Panc1 (cell line): ENCODE results near the gene TRAM2. TPM values are rescaled to one million over a fixed set of nuclear protein-coding genes. Genes with fewer than 3 reads are reported as not detected.

Experiments used
- ATAC-seq: fragments of 200-7000 bp; cut with Tn5 transposase; 2 replicates; pipeline ENCODE4 v1.9.1; 2020; ENCODE audit warnings: mild to moderate bottlenecking, moderate library complexity
- BruUV-seq: library from RNA; stranded (reverse); fragments of 400-500 nt; replicated peaks from 2 replicates; lab custom pipeline; 2021; lab: Mats Ljungman, UMichigan
- CTCF ChIA-PET: fragments of 300-600 bp; sonication (Branson Sonifier 250); formaldehyde crosslinking; loops from one replicate; lab custom pipeline; 2022; ENCODE audit warnings: antibody characterized with exemption; lab: Charles Lee
- POLR2A ChIA-PET: fragments of 300-600 bp; sonication (Branson Sonifier 250); formaldehyde crosslinking; loops from one replicate; lab custom pipeline; 2022; ENCODE audit warnings: antibody characterized with exemption; lab: Charles Lee
- DNase-seq: peaks from one replicate; pipeline ENCODE4 v3.0.0-alpha.2; 2010; ENCODE audit warnings: low read depth, low spot score
- H3K27ac ChIP-seq: 2 replicates; pipeline ENCODE4 v1.5.1; 2011; ENCODE audit warnings: mild to moderate bottlenecking, low read length, inconsistent platforms
- H3K27me3 ChIP-seq: fragments of 200-500 bp; sonication (Bioruptor generic); 2 replicates; pipeline ENCODE4 v1.6.0; 2014; ENCODE audit warnings: low read length, inconsistent platforms; ENCODE audit not compliant: control insufficient read depth, insufficient read depth
- H3K36me3 ChIP-seq: fragments of 200-500 bp; sonication (Bioruptor generic); 2 replicates; pipeline ENCODE4 v1.5.1; 2014; ENCODE audit warnings: inconsistent platforms, mild to moderate bottlenecking, low read length, moderate library complexity; ENCODE audit not compliant: control insufficient read depth, insufficient read depth
- H3K4me1 ChIP-seq: 2 replicates; pipeline ENCODE4 v1.5.1; 2011; ENCODE audit warnings: inconsistent platforms, mild to moderate bottlenecking, low read length, moderate library complexity; ENCODE audit not compliant: control insufficient read depth, insufficient read depth
- H3K4me3 ChIP-seq, 2 experiments: 2 replicates each; pipeline ENCODE4 v1.5.1; 2011 to 2012; ENCODE audit warnings: low read depth in 2 of 2, low read length in 2 of 2, mild to moderate bottlenecking in 2 of 2, inconsistent platforms in 1 of 2, moderate library complexity in 1 of 2
- H3K9me3 ChIP-seq: fragments of 200-500 bp; sonication (Bioruptor generic); 2 replicates; pipeline ENCODE4 v1.5.1; 2014; ENCODE audit warnings: low read depth, mild to moderate bottlenecking, inconsistent platforms, low read length, moderate library complexity; ENCODE audit not compliant: control insufficient read depth, insufficient read depth
- POLR2AphosphoS5 ChIP-seq: IDR thresholded peaks from 2 replicates; pipeline ENCODE4 v1.6.1; 2012; ENCODE audit warnings: mild to moderate bottlenecking, low read depth, low read length, moderate library complexity
- SIN3A ChIP-seq: IDR thresholded peaks from 2 replicates; pipeline ENCODE4 v1.6.1; 2012; ENCODE audit warnings: low read depth, mild to moderate bottlenecking, low read length, moderate library complexity, borderline replicate concordance; ENCODE audit not compliant: insufficient read depth
- TCF7L2 ChIP-seq: IDR thresholded peaks from 2 replicates; pipeline ENCODE4 v1.6.1; 2011; ENCODE audit warnings: mild to moderate bottlenecking, low read depth, low read length, inconsistent platforms
- in situ Hi-C: cut with HindIII; loops from 2 replicates; pipeline ENCODE4 v1.10.0; 2016; ENCODE audit warnings: low sequenced_read_pairs, low pct_unique_long_range_greater_than_20kb
- intact Hi-C: fragments of 100-400 bp; cut with micrococcal nuclease; formaldehyde crosslinking; loops from one replicate; pipeline ENCODE4 v1.10.0; 2022; ENCODE audit not compliant: unreplicated experiment
- total RNA-seq: library from RNA; stranded (reverse); gene quantifications from one replicate; pipeline ENCODE4 v1.2.1, GENCODE V29; 2021; ENCODE audit not compliant: unreplicated experiment
- TF ChIP-seq, protein P1 (sequence below): fragments of 450-650 bp; IDR thresholded peaks from 2 replicates; pipeline ENCODE4 v1.5.1; 2017; ENCODE audit warnings: mild to moderate bottlenecking
- TF ChIP-seq, protein P2 (sequence below), 2 experiments: IDR thresholded peaks; 2 replicates each; pipeline ENCODE4 v1.6.1; 2011 to 2012; ENCODE audit warnings: low read depth in 2 of 2, control low read depth in 1 of 2, low read length in 1 of 2, mild to moderate bottlenecking in 1 of 2, moderate library complexity in 1 of 2; ENCODE audit not compliant: insufficient read depth in 1 of 2

The TRAM2 gene
- total RNA-seq, 1 experiment from 2014 or later = 56.7 TPM

DNA sequence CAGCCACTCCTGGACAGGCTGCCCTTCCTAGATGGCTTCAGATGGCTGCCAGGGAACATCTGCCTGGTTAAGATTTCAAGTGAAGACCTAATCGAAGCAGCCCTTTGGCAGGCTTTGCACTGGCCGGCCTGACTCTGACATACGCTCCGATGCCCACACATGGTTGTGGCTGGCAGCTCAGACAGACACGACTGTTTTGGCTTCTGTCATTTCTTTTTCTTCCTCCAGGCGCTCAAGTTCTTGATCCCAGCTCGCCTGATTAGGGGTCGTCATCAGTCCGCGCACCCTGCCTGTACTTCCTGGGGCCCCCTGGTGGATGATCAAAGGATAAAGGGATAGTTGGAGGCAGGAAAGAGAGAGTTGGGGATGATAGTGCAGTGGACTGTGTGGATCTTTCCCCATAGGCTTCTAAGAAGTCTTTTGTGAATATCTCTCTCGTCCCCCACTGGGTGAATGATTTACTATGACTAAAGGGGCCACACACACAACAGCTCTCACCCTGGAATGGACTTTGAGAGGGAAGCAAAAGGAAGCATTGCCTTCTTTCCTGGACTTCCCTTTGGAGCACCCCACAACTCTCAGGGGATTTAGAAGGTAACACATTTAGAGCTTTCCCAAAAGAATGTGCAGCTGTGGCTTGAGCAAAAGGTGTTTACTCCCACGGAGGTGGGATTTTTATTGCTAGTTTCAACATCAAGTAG is 21.4 kb upstream of the TRAM2 start:
- POLR2A ChIA-PET = interaction anchor here (0.8 to 1.1 kb wide), 2 partner anchors 22 to 352 kb away, joined by 3 read pairs; no protein-coding TSS in a partner anchor
- no peaks in the 10 kb centered on the region for H3K36me3 ChIP-seq
- H3K27ac ChIP-seq = peak overlapping the region; percentile 30
- intact Hi-C loops (loop anchor here (2.0 to 5.0 kb wide), 2 partner anchors 64 to 181 kb away; no protein-coding TSS in a partner anchor), in situ Hi-C loops (no loop called here)
- peak overlapping the region; percentile 7 to 43 for H3K4me3 ChIP-seq
- no TSS peak for BruUV-seq
- H3K27me3 ChIP-seq = no peaks in the 10 kb centered on the region
- DNase-seq (no peak), ATAC-seq (peak; percentile 86)
- H3K4me1 ChIP-seq = peaks cover 36% of the 10 kb centered on the region
- H3K9me3 ChIP-seq = no peaks in the 10 kb centered on the region
- TF ChIP-seq, protein P1, sequence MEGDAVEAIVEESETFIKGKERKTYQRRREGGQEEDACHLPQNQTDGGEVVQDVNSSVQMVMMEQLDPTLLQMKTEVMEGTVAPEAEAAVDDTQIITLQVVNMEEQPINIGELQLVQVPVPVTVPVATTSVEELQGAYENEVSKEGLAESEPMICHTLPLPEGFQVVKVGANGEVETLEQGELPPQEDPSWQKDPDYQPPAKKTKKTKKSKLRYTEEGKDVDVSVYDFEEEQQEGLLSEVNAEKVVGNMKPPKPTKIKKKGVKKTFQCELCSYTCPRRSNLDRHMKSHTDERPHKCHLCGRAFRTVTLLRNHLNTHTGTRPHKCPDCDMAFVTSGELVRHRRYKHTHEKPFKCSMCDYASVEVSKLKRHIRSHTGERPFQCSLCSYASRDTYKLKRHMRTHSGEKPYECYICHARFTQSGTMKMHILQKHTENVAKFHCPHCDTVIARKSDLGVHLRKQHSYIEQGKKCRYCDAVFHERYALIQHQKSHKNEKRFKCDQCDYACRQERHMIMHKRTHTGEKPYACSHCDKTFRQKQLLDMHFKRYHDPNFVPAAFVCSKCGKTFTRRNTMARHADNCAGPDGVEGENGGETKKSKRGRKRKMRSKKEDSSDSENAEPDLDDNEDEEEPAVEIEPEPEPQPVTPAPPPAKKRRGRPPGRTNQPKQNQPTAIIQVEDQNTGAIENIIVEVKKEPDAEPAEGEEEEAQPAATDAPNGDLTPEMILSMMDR = peak; percentile 83
- TF ChIP-seq SIN3A (no peak), POLR2AphosphoS5 (no peak), TCF7L2 (no peak)
- TF ChIP-seq, protein P2, sequence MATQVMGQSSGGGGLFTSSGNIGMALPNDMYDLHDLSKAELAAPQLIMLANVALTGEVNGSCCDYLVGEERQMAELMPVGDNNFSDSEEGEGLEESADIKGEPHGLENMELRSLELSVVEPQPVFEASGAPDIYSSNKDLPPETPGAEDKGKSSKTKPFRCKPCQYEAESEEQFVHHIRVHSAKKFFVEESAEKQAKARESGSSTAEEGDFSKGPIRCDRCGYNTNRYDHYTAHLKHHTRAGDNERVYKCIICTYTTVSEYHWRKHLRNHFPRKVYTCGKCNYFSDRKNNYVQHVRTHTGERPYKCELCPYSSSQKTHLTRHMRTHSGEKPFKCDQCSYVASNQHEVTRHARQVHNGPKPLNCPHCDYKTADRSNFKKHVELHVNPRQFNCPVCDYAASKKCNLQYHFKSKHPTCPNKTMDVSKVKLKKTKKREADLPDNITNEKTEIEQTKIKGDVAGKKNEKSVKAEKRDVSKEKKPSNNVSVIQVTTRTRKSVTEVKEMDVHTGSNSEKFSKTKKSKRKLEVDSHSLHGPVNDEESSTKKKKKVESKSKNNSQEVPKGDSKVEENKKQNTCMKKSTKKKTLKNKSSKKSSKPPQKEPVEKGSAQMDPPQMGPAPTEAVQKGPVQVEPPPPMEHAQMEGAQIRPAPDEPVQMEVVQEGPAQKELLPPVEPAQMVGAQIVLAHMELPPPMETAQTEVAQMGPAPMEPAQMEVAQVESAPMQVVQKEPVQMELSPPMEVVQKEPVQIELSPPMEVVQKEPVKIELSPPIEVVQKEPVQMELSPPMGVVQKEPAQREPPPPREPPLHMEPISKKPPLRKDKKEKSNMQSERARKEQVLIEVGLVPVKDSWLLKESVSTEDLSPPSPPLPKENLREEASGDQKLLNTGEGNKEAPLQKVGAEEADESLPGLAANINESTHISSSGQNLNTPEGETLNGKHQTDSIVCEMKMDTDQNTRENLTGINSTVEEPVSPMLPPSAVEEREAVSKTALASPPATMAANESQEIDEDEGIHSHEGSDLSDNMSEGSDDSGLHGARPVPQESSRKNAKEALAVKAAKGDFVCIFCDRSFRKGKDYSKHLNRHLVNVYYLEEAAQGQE (IDR thresholded peaks at IDR 0.05; ENCODE audit: insufficient read depth in 1 of 2, low read depth in 2 of 2, low read length in 1 of 2) = no peak
- CTCF ChIA-PET = interaction anchor here (0.6 kb wide), 2 partner anchors 80 to 1718 kb away, joined by 3 to 4 read pairs; no protein-coding TSS in a partner anchor

DNA sequence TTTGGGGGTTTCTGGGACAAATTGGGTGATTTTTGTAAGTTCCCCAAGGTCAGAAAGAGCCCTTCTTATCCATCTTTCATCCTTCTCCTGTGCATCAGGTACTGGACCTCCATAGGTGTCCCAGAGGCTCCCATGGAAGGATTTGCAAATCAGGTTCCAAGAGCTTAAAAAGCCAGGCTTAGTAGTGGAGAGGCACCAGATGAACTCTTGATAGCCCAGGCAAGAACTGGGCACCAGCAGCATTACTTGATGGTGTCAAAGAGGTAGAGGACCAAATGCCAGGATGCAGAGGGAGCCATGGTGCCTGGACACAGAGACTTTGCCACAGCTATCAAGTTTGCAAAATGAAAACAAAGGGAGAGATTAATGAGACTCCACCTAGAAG is 20.9 kb upstream of the TRAM2 start:
- DNase-seq = no peak
- intact Hi-C loops (loop anchor here (2.0 to 5.0 kb wide), 2 partner anchors 65 to 181 kb away; no protein-coding TSS in a partner anchor), in situ Hi-C loops (no loop called here)
- Histone ChIP-seq H3K36me3 (no peaks in the 10 kb centered on the region), H3K9me3 (no peaks in the 10 kb centered on the region), H3K27ac (peak overlapping the region; percentile 30), H3K4me3 (peak overlapping the region; percentile 7 to 43; a peak in 3 of 4 replicates), H3K27me3 (no peaks in the 10 kb centered on the region), H3K4me1 (peaks cover 36% of the 10 kb centered on the region)
- BruUV-seq = no TSS peak
- TF ChIP-seq, protein P1 = no peak
- no peak for TF ChIP-seq TCF7L2
- TF ChIP-seq SIN3A = no peak
- TF ChIP-seq, protein P2 (IDR thresholded peaks at IDR 0.05; ENCODE audit: insufficient read depth in 1 of 2, low read depth in 2 of 2, low read length in 1 of 2) = no peak
- no peak for TF ChIP-seq POLR2AphosphoS5
- peak; percentile 17; the same call in 1 of the 2 replicates for ATAC-seq
- ChIA-PET CTCF (interaction anchor here (0.6 kb wide), 2 partner anchors 190 to 1717 kb away, joined by 4 to 6 read pairs; no protein-coding TSS in a partner anchor), POLR2A (interaction anchor here (1.1 kb wide), 1 partner anchor 21 kb away, joined by 3 read pairs; no protein-coding TSS in a partner anchor)
